Ovary (tissue), 3 donors: ENCODE data around the gene RAP1A.

ENCODE experiments used
- EP300 ChIP-seq: sonication (generic); formaldehyde crosslinking; IDR thresholded peaks from one replicate; pipeline ENCODE4 v1.6.1; 2017; ENCODE audit warnings: antibody characterized with exemption
- POLR2A ChIP-seq: fragments of 450-650 bp; IDR thresholded peaks from one replicate; pipeline ENCODE4 v1.6.1; 2017; ENCODE audit warnings: antibody characterized with exemption, mild to moderate bottlenecking, moderate library complexity
- TF ChIP-seq, protein P1 (sequence below), 3 donors: fragments of 450-650 bp in 2 of 3; fragments of 200-600 bp in 1 of 3; IDR thresholded peaks; one replicate each; pipeline versions ENCODE4 v1.5.1 to v1.8.0; 2016 to 2022; ENCODE audit warnings: antibody characterized with exemption in 3 of 3, mild to moderate bottlenecking in 1 of 3
- donor health status: DM: no; HTN: no; CAD: no.

DNA sequence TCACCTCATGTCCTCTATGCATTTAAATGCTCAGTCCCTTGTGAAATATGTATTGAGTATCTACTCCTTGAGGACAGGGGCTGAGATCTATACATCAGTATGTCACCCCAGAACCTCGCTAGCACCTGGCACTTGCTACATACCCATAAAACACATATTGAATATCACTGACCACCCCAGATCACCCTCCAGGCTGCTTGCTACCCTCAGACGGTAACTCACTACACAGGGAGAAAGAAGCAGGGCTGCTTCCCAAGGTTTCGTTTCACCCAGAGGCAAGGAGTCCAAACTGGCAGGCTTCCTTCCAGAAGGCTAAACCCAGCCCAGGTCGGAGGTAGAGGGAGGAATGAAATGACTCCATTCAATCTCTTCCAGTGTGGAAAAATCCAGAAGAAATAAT, 111.1 kb downstream of the RAP1A start:
- TF ChIP-seq, protein P1, sequence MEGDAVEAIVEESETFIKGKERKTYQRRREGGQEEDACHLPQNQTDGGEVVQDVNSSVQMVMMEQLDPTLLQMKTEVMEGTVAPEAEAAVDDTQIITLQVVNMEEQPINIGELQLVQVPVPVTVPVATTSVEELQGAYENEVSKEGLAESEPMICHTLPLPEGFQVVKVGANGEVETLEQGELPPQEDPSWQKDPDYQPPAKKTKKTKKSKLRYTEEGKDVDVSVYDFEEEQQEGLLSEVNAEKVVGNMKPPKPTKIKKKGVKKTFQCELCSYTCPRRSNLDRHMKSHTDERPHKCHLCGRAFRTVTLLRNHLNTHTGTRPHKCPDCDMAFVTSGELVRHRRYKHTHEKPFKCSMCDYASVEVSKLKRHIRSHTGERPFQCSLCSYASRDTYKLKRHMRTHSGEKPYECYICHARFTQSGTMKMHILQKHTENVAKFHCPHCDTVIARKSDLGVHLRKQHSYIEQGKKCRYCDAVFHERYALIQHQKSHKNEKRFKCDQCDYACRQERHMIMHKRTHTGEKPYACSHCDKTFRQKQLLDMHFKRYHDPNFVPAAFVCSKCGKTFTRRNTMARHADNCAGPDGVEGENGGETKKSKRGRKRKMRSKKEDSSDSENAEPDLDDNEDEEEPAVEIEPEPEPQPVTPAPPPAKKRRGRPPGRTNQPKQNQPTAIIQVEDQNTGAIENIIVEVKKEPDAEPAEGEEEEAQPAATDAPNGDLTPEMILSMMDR (IDR thresholded peaks at IDR 0.05) = no peak
- no peak for TF ChIP-seq EP300
- no peak for TF ChIP-seq POLR2A
